ENCODE measurements around the gene LRCH3. TPM values are rescaled to one million over a fixed set of nuclear protein-coding genes. Genes with fewer than 3 reads are reported as not detected.

Gene LRCH3
- total RNA-seq, 1 experiment from 2014 or later, result 75.8 TPM

GRCh38 chr3:197748597-197749314 is 42.3 kb upstream of the LRCH3 start:
- Histone ChIP-seq H3K27me3 (ENCODE audit: control insufficient read depth, insufficient read depth, low read length) (no peaks in the 10 kb centered on the region), H3K36me3 (ENCODE audit: control insufficient read depth, insufficient read depth, low read length) (no peaks in the 10 kb centered on the region), H3K27ac (ENCODE audit: low read length) (peak overlapping the region; percentile 77), H3K9me3 (ENCODE audit: control insufficient read depth, insufficient read depth, low read depth, low read length) (no peaks in the 10 kb centered on the region), H3K4me3 (ENCODE audit: low read depth in 2 of 2, low read length in 2 of 2) (peak overlapping the region; percentile 67 to 86), H3K4me1 (ENCODE audit: control insufficient read depth, insufficient read depth, low read length) (peaks cover 23% of the 10 kb centered on the region)
- BruUV-seq (replicated peaks), result TSS peak; percentile 77
- CTCF ChIA-PET, result no interaction called here
- DNase-seq (ENCODE audit: low read depth, low spot score) (no peak), ATAC-seq (no peak)
- TF ChIP-seq SIN3A (IDR thresholded peaks at IDR 0.05; ENCODE audit: borderline replicate concordance, insufficient read depth, low read depth, low read length) (no peak), CTCF (IDR thresholded peaks at IDR 0.05) (no peak), POLR2AphosphoS5 (IDR thresholded peaks at IDR 0.05; ENCODE audit: low read depth, low read length) (no peak), TCF7L2 (IDR thresholded peaks at IDR 0.05; ENCODE audit: low read depth, low read length) (no peak)
- POLR2A ChIA-PET, result interaction anchor here (0.5 to 0.6 kb wide), 2 partner anchors 19 to 34 kb away, joined by 3 to 6 read pairs; no protein-coding TSS in a partner anchor
- intact Hi-C loops (cut with micrococcal nuclease; ENCODE audit: unreplicated experiment) (no loop called here), in situ Hi-C loops (cut with HindIII; ENCODE audit: low pct_unique_long_range_greater_than_20kb, low sequenced_read_pairs) (no loop called here)

GRCh38 chr3:197749315-197749600 is 41.8 kb upstream of the LRCH3 start:
- peaks cover 23% of the 10 kb centered on the region for H3K4me1 ChIP-seq (ENCODE audit: control insufficient read depth, insufficient read depth, low read length)
- ATAC-seq (peak; percentile 77), DNase-seq (ENCODE audit: low read depth, low spot score) (no peak)
- in situ Hi-C loops (cut with HindIII; ENCODE audit: low pct_unique_long_range_greater_than_20kb, low sequenced_read_pairs) (no loop called here), intact Hi-C loops (cut with micrococcal nuclease; ENCODE audit: unreplicated experiment) (no loop called here)
- H3K27me3 ChIP-seq (ENCODE audit: control insufficient read depth, insufficient read depth, low read length), result no peaks in the 10 kb centered on the region
- H3K4me3 ChIP-seq (ENCODE audit: low read depth in 2 of 2, low read length in 2 of 2), result peak overlapping the region; percentile 67 to 86
- peak overlapping the region; percentile 77 for H3K27ac ChIP-seq (ENCODE audit: low read length)
- ChIA-PET CTCF (no interaction called here), POLR2A (interaction anchor here (0.5 to 0.6 kb wide), 2 partner anchors 19 to 34 kb away, joined by 3 to 6 read pairs; no protein-coding TSS in a partner anchor)
- no peak for TF ChIP-seq TCF7L2 (IDR thresholded peaks at IDR 0.05; ENCODE audit: low read depth, low read length)
- TF ChIP-seq, protein P1, sequence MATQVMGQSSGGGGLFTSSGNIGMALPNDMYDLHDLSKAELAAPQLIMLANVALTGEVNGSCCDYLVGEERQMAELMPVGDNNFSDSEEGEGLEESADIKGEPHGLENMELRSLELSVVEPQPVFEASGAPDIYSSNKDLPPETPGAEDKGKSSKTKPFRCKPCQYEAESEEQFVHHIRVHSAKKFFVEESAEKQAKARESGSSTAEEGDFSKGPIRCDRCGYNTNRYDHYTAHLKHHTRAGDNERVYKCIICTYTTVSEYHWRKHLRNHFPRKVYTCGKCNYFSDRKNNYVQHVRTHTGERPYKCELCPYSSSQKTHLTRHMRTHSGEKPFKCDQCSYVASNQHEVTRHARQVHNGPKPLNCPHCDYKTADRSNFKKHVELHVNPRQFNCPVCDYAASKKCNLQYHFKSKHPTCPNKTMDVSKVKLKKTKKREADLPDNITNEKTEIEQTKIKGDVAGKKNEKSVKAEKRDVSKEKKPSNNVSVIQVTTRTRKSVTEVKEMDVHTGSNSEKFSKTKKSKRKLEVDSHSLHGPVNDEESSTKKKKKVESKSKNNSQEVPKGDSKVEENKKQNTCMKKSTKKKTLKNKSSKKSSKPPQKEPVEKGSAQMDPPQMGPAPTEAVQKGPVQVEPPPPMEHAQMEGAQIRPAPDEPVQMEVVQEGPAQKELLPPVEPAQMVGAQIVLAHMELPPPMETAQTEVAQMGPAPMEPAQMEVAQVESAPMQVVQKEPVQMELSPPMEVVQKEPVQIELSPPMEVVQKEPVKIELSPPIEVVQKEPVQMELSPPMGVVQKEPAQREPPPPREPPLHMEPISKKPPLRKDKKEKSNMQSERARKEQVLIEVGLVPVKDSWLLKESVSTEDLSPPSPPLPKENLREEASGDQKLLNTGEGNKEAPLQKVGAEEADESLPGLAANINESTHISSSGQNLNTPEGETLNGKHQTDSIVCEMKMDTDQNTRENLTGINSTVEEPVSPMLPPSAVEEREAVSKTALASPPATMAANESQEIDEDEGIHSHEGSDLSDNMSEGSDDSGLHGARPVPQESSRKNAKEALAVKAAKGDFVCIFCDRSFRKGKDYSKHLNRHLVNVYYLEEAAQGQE (IDR thresholded peaks at IDR 0.05; ENCODE audit: insufficient read depth in 1 of 2, low read depth in 2 of 2, low read length in 1 of 2), result no peak; a peak in 1 of 4 replicates
- no peaks in the 10 kb centered on the region for H3K36me3 ChIP-seq (ENCODE audit: control insufficient read depth, insufficient read depth, low read length)
- H3K9me3 ChIP-seq (ENCODE audit: control insufficient read depth, insufficient read depth, low read depth, low read length), result no peaks in the 10 kb centered on the region
- no TSS peak for BruUV-seq (replicated peaks)
